ENCODE measurements around the gene DISC1. TPM values are rescaled to one million over a fixed set of nuclear protein-coding genes. Genes with fewer than 3 reads are reported as not detected.

The DISC1 gene
- total and polyA plus RNA-seq, 2 of the 13 experiments (the other 11 are each of a cell fraction or from before 2014, with no cell fraction given), result 4.2 to 4.6 TPM

- TF ChIP-seq, protein P1, sequence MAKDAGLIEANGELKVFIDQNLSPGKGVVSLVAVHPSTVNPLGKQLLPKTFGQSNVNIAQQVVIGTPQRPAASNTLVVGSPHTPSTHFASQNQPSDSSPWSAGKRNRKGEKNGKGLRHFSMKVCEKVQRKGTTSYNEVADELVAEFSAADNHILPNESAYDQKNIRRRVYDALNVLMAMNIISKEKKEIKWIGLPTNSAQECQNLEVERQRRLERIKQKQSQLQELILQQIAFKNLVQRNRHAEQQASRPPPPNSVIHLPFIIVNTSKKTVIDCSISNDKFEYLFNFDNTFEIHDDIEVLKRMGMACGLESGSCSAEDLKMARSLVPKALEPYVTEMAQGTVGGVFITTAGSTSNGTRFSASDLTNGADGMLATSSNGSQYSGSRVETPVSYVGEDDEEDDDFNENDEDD (CRISPR knock-in tag; IDR thresholded peaks at IDR 0.05; ENCODE audit: borderline replicate concordance), result peak; percentile 74; the same call in 1 of the 2 replicates
- TF ChIP-seq ZFP1 (CRISPR knock-in tag; IDR thresholded peaks at IDR 0.05) (no peak), SRSF9 (IDR thresholded peaks at IDR 0.05; ENCODE audit: borderline replicate concordance, insufficient read depth, low read depth, low read length, poor library complexity, severe bottlenecking) (no peak), TAF1 (CRISPR knock-in tag; IDR thresholded peaks at IDR 0.05) (peak; percentile 26; the same call in 1 of the 2 replicates), NFYC (CRISPR knock-in tag; IDR thresholded peaks at IDR 0.05) (peak; percentile 42; the same call in 1 of the 2 replicates), ZNF446 (CRISPR knock-in tag; IDR thresholded peaks at IDR 0.05) (peak; percentile 66; the same call in 1 of the 2 replicates), ZNF761 (CRISPR knock-in tag; conservative IDR thresholded peaks at IDR 0.05) (no peak; the same call in 1 of the 2 replicates), ZNF567 (CRISPR knock-in tag; IDR thresholded peaks at IDR 0.05; ENCODE audit: borderline replicate concordance) (no peak), ZNF660 (CRISPR knock-in tag; IDR thresholded peaks at IDR 0.05; ENCODE audit: borderline replicate concordance, low read depth) (no peak), TBL1XR1 (IDR thresholded peaks at IDR 0.05; ENCODE audit: borderline replicate concordance, low read length, partially characterized antibody) (no peak), ZFP82 (CRISPR knock-in tag; IDR thresholded peaks at IDR 0.05; ENCODE audit: borderline replicate concordance) (0 out of 2 replicates have a peak, but pooled peaks have one; percentile 55), KDM5A (IDR thresholded peaks at IDR 0.05; ENCODE audit: borderline replicate concordance, low read length) (no peak; the same call in 1 of the 2 replicates), HNF1B (CRISPR knock-in tag; IDR thresholded peaks at IDR 0.05) (peak; percentile 47; the same call in 1 of the 2 replicates)
- TF ChIP-seq, protein P2, sequence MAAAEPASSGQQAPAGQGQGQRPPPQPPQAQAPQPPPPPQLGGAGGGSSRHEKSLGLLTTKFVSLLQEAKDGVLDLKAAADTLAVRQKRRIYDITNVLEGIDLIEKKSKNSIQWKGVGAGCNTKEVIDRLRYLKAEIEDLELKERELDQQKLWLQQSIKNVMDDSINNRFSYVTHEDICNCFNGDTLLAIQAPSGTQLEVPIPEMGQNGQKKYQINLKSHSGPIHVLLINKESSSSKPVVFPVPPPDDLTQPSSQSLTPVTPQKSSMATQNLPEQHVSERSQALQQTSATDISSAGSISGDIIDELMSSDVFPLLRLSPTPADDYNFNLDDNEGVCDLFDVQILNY (CRISPR knock-in tag; conservative IDR thresholded peaks at IDR 0.05), result 0 out of 2 replicates have a peak, but pooled peaks have one; percentile 30
- TF ChIP-seq, protein P3, sequence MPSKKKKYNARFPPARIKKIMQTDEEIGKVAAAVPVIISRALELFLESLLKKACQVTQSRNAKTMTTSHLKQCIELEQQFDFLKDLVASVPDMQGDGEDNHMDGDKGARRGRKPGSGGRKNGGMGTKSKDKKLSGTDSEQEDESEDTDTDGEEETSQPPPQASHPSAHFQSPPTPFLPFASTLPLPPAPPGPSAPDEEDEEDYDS (CRISPR knock-in tag; IDR thresholded peaks at IDR 0.05), result 0 out of 2 replicates have a peak, but pooled peaks have one; percentile 25
- TF ChIP-seq, protein P4, sequence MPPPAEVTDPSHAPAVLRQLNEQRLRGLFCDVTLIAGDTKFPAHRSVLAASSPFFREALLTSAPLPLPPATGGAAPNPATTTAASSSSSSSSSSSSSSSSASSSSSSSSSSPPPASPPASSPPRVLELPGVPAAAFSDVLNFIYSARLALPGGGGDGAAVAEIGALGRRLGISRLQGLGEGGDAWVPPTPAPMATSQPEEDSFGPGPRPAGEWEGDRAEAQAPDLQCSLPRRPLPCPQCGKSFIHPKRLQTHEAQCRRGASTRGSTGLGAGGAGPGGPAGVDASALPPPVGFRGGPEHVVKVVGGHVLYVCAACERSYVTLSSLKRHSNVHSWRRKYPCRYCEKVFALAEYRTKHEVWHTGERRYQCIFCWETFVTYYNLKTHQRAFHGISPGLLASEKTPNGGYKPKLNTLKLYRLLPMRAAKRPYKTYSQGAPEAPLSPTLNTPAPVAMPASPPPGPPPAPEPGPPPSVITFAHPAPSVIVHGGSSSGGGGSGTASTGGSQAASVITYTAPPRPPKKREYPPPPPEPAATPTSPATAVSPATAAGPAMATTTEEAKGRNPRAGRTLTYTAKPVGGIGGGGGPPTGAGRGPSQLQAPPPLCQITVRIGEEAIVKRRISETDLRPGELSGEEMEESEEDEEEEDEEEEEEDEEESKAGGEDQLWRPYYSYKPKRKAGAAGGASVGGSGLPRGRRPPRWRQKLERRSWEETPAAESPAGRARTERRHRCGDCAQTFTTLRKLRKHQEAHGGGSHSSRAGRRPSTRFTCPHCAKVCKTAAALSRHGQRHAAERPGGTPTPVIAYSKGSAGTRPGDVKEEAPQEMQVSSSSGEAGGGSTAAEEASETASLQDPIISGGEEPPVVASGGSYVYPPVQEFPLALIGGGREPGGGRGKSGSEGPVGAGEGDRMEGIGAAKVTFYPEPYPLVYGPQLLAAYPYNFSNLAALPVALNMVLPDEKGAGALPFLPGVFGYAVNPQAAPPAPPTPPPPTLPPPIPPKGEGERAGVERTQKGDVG (CRISPR knock-in tag; IDR thresholded peaks at IDR 0.05; ENCODE audit: borderline replicate concordance), result no peak
- TF ChIP-seq, protein P5, sequence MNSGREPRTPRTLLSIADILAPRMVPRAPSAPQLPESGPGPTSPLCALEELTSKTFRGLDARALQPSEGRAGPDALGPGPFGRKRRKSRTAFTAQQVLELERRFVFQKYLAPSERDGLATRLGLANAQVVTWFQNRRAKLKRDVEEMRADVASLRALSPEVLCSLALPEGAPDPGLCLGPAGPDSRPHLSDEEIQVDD (CRISPR knock-in tag; IDR thresholded peaks at IDR 0.05; ENCODE audit: borderline replicate concordance), result no peak
- TF ChIP-seq, protein P6, sequence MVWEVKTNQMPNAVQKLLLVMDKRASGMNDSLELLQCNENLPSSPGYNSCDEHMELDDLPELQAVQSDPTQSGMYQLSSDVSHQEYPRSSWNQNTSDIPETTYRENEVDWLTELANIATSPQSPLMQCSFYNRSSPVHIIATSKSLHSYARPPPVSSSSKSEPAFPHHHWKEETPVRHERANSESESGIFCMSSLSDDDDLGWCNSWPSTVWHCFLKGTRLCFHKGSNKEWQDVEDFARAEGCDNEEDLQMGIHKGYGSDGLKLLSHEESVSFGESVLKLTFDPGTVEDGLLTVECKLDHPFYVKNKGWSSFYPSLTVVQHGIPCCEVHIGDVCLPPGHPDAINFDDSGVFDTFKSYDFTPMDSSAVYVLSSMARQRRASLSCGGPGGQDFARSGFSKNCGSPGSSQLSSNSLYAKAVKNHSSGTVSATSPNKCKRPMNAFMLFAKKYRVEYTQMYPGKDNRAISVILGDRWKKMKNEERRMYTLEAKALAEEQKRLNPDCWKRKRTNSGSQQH (CRISPR knock-in tag; IDR thresholded peaks at IDR 0.05; ENCODE audit: low read depth), result peak; percentile 37; the same call in 1 of the 2 replicates
Measured at GRCh38 chr1:231626535-231626950, at the start of gene DISC1 (continued).
